Upper lobe of left lung (tissue), 6 donors: ENCODE measurements around the gene ZNF546. TPM values are rescaled to one million over a fixed set of nuclear protein-coding genes. Genes with fewer than 3 reads are reported as not detected.
A peak's percentile ranks its signal among the peaks of the same experiment; 100 is the strongest.

ENCODE experiments used
- ATAC-seq, 2 donors: fragments of 200-7000 bp; cut with Tn5 transposase; one replicate each; pipeline ENCODE4 v1.9.1; 2022; ENCODE audit warnings: mild to moderate bottlenecking in 2 of 2, moderate library complexity in 2 of 2; ENCODE audit not compliant: low FRiP score in 2 of 2
- DNase-seq, 2 donors: peaks; one replicate each; pipeline ENCODE4 v3.0.0-alpha.2; 2019 to 2020
- H3K27ac ChIP-seq, 4 donors: fragments of 200-600 bp; sonication (generic); one replicate each; pipeline ENCODE4 v1.5.1; 2016 to 2019
- H3K27me3 ChIP-seq, 4 donors: fragments of 200-600 bp; sonication (generic); one replicate each; pipeline ENCODE4 v1.5.1; 2017 to 2019
- H3K36me3 ChIP-seq, 4 donors: fragments of 200-600 bp; sonication (generic); one replicate each; pipeline ENCODE4 v1.5.1; 2016 to 2019
- H3K4me1 ChIP-seq, 4 donors: fragments of 200-600 bp; sonication (generic); one replicate each; pipeline ENCODE4 v1.5.1; 2018 to 2019
- H3K4me3 ChIP-seq, 4 donors: fragments of 200-600 bp; sonication (generic); one replicate each; pipeline ENCODE4 v1.5.1; 2017 to 2019; ENCODE audit warnings: mild to moderate bottlenecking in 2 of 4, moderate library complexity in 1 of 4
- H3K9me3 ChIP-seq, 4 donors: fragments of 200-600 bp; sonication (generic); one replicate each; pipeline ENCODE4 v1.5.1; 2018 to 2019
- CTCF ChIP-seq, 6 experiments: fragments of 450-650 bp in 4 of 6; fragments of 200-600 bp in 2 of 6; sonication (generic) in 2 of 6; IDR thresholded peaks; one replicate each; pipeline ENCODE4 v1.5.1; 2016 to 2019; ENCODE audit warnings: antibody characterized with exemption in 6 of 6
- EP300 ChIP-seq, 4 donors: sonication (generic); formaldehyde crosslinking; IDR thresholded peaks; one replicate each; pipeline ENCODE4 v1.5.1; 2017; ENCODE audit warnings: antibody characterized with exemption in 4 of 4, control low read depth in 2 of 4
- POLR2A ChIP-seq, 4 donors: fragments of 450-650 bp; IDR thresholded peaks; one replicate each; pipeline ENCODE4 v1.5.1; 2016 to 2017; ENCODE audit warnings: antibody characterized with exemption in 4 of 4, mild to moderate bottlenecking in 2 of 4
- POLR2AphosphoS5 ChIP-seq, 2 donors: sonication (generic); formaldehyde crosslinking; IDR thresholded peaks; one replicate each; pipeline ENCODE4 v1.5.1; 2017; ENCODE audit warnings: antibody characterized with exemption in 2 of 2
- WGBS, 2 donors: methylation state at CpG; one replicate each; pipeline ENCODE4 v1.1.5; 2017 to 2018; 5-methylcytosine and 5-hydroxymethylcytosine counted together
- total RNA-seq, 6 donors: library from RNA; depleted of rRNA in 4 of 6; stranded (reverse); fragments of >200 nt in 4 of 6; gene quantifications; one replicate each; pipeline versions ENCODE4 v1.1.0 to v1.2.1, GENCODE V29; 2016 to 2021
- donor health status: DM: no; HTN: no; CAD: no; lungs with moderate emphysema.
- donor health status: DM: no; HTN: yes; CAD: no; lungs with severe emphysema.

The ZNF546 gene
- total RNA-seq, 6 donors from 2014 or later, result 2.1 to 6.4 (median 5.0) TPM

GRCh38 chr19:40054632-40055031, 57.8 kb downstream of the ZNF546 start:
- no peak for TF ChIP-seq CTCF (IDR thresholded peaks at IDR 0.05)
- no peak for TF ChIP-seq POLR2AphosphoS5 (IDR thresholded peaks at IDR 0.05)
- no peak for TF ChIP-seq POLR2A (IDR thresholded peaks at IDR 0.05)

GRCh38 chr19:40055049-40055448, 58.2 kb downstream of the ZNF546 start:
- Histone ChIP-seq H3K4me3 (peak overlapping the region in 3 of 4 donors; percentile 82 to 88 (median 82)), H3K36me3 (no peaks in the 10 kb centered on the region), H3K27me3 (no peaks in the 10 kb centered on the region), H3K9me3 (peaks cover 7 to 12% (median 9%) of the 10 kb centered on the region in 4 donors), H3K27ac (peak overlapping the region in 1 of 4 donors; percentile 81), H3K4me1 (peaks cover 15 to 20% (median 17%) of the 10 kb centered on the region in 4 donors)
- TF ChIP-seq EP300 (IDR thresholded peaks at IDR 0.05) (no peak), CTCF (IDR thresholded peaks at IDR 0.05) (no peak), POLR2AphosphoS5 (IDR thresholded peaks at IDR 0.05) (no peak), POLR2A (IDR thresholded peaks at IDR 0.05) (no peak)
- no peak for ATAC-seq
- 49 to 53% methylated on average over 10 of the region's 10 CpGs for WGBS, 2 donors
- DNase-seq, result peak in 1 of 2 donors; percentile 8

More at GRCh38 chr19:40054632-40055031, 57.8 kb downstream of the ZNF546 start:
- DNase-seq (no peak), ATAC-seq (no peak)
- peak overlapping the region in 2 of 4 donors; percentile 82 to 88 for H3K4me3 ChIP-seq
- H3K4me1 ChIP-seq, result peaks cover 15 to 20% (median 17%) of the 10 kb centered on the region in 4 donors
- no peaks in the 10 kb centered on the region for H3K27me3 ChIP-seq
- H3K9me3 ChIP-seq, result peaks cover 2 to 8% (median 7%) of the 10 kb centered on the region in 4 donors
- WGBS, 2 donors, result 91 to 93% methylated on average over 9 of the region's 9 CpGs
- no peak overlapping the region for H3K27ac ChIP-seq
- H3K36me3 ChIP-seq, result peaks cover 0 to 3% (median under 1%) of the 10 kb centered on the region in 4 donors

GRCh38 chr19:40055832-40056504, 59.1 kb downstream of the ZNF546 start, which contains the start of gene ZNF780B:
TSS of gene ZNF780B (minus strand) at chr19:40056231. CDS start at chr19:40050332, 5,899 bp downstream.
- Histone ChIP-seq H3K9me3 (peaks cover 9 to 15% (median 11%) of the 10 kb centered on the region in 4 donors), H3K4me1 (peaks cover 15 to 20% (median 17%) of the 10 kb centered on the region in 4 donors), H3K27ac (peak within 1 kb of the TSS; percentile 60 to 81 (median 74)), H3K27me3 (no peaks in the 10 kb centered on the region), H3K4me3 (peak within 1 kb of the TSS; percentile 68 to 88 (median 82)), H3K36me3 (no peaks in the 10 kb centered on the region)
- ATAC-seq (peak; percentile 91 to 95), DNase-seq (peak; percentile 78 to 85)
- TF ChIP-seq POLR2A (IDR thresholded peaks at IDR 0.05), result peak in 2 of 4 donors; percentile 31 to 33
- TF ChIP-seq POLR2AphosphoS5 (IDR thresholded peaks at IDR 0.05), result peak; percentile 30 to 52
- no peak for TF ChIP-seq CTCF (IDR thresholded peaks at IDR 0.05)
- no peak for TF ChIP-seq EP300 (IDR thresholded peaks at IDR 0.05)
- whole genome bisulfite sequencing, 2 donors, result 0 to 1% methylated on average over 14 to 41 of the region's 41 CpGs

GRCh38 chr19:40056505-40056904, 59.6 kb downstream of the ZNF546 start:
- Histone ChIP-seq H3K36me3 (no peaks in the 10 kb centered on the region), H3K27me3 (no peaks in the 10 kb centered on the region), H3K4me3 (peak overlapping the region; percentile 68 to 88 (median 82)), H3K4me1 (peaks cover 15 to 20% (median 17%) of the 10 kb centered on the region in 4 donors), H3K27ac (peak overlapping the region; percentile 60 to 81 (median 74)), H3K9me3 (peaks cover 9 to 15% (median 11%) of the 10 kb centered on the region in 4 donors)
- WGBS, 2 donors, result 3% methylated on average over 7 of the region's 7 CpGs
- no peak for ATAC-seq
- DNase-seq, result no peak
- no peak for TF ChIP-seq POLR2A (IDR thresholded peaks at IDR 0.05)
- TF ChIP-seq CTCF (IDR thresholded peaks at IDR 0.05), result no peak
- TF ChIP-seq POLR2AphosphoS5 (IDR thresholded peaks at IDR 0.05), result no peak
- no peak for TF ChIP-seq EP300 (IDR thresholded peaks at IDR 0.05)
